Esophagus muscularis mucosa (tissue), 4 donors: ENCODE results near the gene GLTP. TPM values are rescaled to one million over a fixed set of nuclear protein-coding genes. Genes with fewer than 3 reads are reported as not detected.

Experiments
- DNase-seq: peaks from one replicate; pipeline ENCODE4 v3.0.0-alpha.2; 2017; ENCODE audit errors: extremely low spot score
- H3K27ac ChIP-seq, 4 donors: fragments of 200-600 bp; sonication (generic); replicated peaks in 1 of 4; 1 replicate in 3 of 4; 2 replicates in 1 of 4; pipeline ENCODE4 v1.5.1; 2016 to 2019; ENCODE audit warnings: mild to moderate bottlenecking in 1 of 4
- H3K27me3 ChIP-seq, 4 donors: fragments of 200-600 bp; sonication (generic); one replicate each; pipeline versions ENCODE4 v1.5.1 to v1.6.0; 2016 to 2019
- H3K36me3 ChIP-seq, 4 donors: fragments of 200-600 bp; sonication (generic); one replicate each; pipeline ENCODE4 v1.5.1; 2016 to 2019
- H3K4me1 ChIP-seq, 4 donors: fragments of 200-600 bp; sonication (generic); one replicate each; pipeline ENCODE4 v1.5.1; 2016 to 2019
- H3K4me3 ChIP-seq, 4 donors: fragments of 200-600 bp; sonication (generic); 1 replicate in 2 of 4; 2 replicates in 2 of 4; pipeline ENCODE4 v1.5.1; 2016 to 2019; ENCODE audit warnings: mild to moderate bottlenecking in 4 of 4, moderate library complexity in 1 of 4
- H3K9me3 ChIP-seq, 4 donors: fragments of 200-600 bp; sonication (generic); 1 replicate in 3 of 4; 2 replicates in 1 of 4; pipeline ENCODE4 v1.5.1; 2016 to 2019
- EP300 ChIP-seq: sonication (generic); formaldehyde crosslinking; IDR thresholded peaks from one replicate; pipeline ENCODE4 v1.6.1; 2017; ENCODE audit warnings: antibody characterized with exemption
- POLR2A ChIP-seq: fragments of 450-650 bp; IDR thresholded peaks from one replicate; pipeline ENCODE4 v1.6.1; 2017; ENCODE audit warnings: antibody characterized with exemption, moderate library complexity, mild to moderate bottlenecking, low read depth
- POLR2AphosphoS5 ChIP-seq, 2 donors: sonication (generic); formaldehyde crosslinking; IDR thresholded peaks; one replicate each; pipeline ENCODE4 v1.6.1; 2017; ENCODE audit warnings: antibody characterized with exemption in 2 of 2
- WGBS: methylation state at CpG from one replicate; pipeline ENCODE4 v1.1.5; 2018; 5-methylcytosine and 5-hydroxymethylcytosine counted together
- intact Hi-C: fragments of 100-400 bp; cut with DNase I; formaldehyde crosslinking; loops from one replicate; pipeline ENCODE4 v1.15.1; 2023
- total RNA-seq, 4 donors: library from RNA; depleted of rRNA; stranded (reverse); fragments of >200 nt; gene quantifications; one replicate each; pipeline versions ENCODE4 v1.1.0 to v1.2.1, GENCODE V29; 2016
- TF ChIP-seq, protein P1 (sequence below), 3 experiments: fragments of 200-600 bp in 2 of 3; fragments of 450-650 bp in 1 of 3; sonication (generic) in 2 of 3; IDR thresholded peaks; one replicate each; pipeline ENCODE4 v1.5.1; 2017 to 2019; ENCODE audit warnings: antibody characterized with exemption in 3 of 3, mild to moderate bottlenecking in 2 of 3, moderate library complexity in 1 of 3

GLTP gene
- total RNA-seq, 4 donors from 2014 or later = 37.0 to 47.7 (median 39.6) TPM

DNA sequence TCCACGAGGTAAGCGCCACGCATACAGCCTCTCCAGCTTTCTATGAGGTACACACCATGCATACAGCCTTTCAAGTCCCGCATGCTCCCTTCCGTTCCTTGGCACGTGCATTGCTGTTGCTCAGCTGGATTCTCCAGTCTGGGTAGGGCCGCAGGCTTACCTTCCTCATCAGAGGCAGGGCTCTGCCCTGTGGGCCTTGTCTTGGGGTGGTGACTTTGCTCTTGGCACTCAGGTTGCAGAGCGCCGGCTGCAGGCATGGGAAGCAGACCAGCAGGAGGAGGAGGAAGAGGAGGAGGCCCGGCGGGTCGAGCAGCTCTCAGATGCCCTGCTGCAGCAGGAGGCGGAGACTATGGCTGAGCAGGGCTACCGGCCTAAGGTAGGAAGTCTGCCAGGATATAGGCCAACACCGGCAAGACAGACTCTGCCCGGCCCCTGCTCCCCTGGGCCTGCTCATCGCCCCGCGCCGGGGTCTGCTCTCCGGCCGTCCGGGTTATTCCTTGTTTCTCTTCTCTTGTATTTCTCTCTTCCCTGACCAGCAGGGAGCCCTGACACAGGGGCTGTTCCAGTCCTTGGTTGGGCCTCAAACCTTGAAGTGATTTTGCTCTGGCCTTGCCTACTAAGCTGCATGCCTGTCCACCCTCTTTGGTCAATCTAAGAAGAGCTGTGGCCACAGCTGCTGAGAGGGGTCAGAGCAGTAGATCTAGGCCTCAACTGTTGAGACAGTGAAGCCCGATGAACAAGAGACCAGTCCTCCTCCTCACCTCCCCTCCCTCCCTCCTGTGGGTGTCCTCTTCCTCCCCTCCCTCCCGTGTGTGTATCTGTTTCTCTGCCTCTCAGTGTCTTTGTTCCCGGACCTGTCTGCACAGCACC is 35.1 kb upstream of the GLTP start:
- Histone ChIP-seq H3K27ac (no peak overlapping the region), H3K9me3 (no peaks in the 10 kb centered on the region), H3K4me3 (no peak overlapping the region), H3K4me1 (no peaks in the 10 kb centered on the region), H3K36me3 (peaks cover 43 to 100% (median 97%) of the 10 kb centered on the region in 4 donors), H3K27me3 (no peaks in the 10 kb centered on the region)
- WGBS = 84% methylated on average over 23 of the region's 26 CpGs
- no peak for DNase-seq
- TF ChIP-seq POLR2AphosphoS5 (IDR thresholded peaks at IDR 0.05) (no peak), EP300 (no peak), POLR2A (no peak)
- TF ChIP-seq, protein P1, sequence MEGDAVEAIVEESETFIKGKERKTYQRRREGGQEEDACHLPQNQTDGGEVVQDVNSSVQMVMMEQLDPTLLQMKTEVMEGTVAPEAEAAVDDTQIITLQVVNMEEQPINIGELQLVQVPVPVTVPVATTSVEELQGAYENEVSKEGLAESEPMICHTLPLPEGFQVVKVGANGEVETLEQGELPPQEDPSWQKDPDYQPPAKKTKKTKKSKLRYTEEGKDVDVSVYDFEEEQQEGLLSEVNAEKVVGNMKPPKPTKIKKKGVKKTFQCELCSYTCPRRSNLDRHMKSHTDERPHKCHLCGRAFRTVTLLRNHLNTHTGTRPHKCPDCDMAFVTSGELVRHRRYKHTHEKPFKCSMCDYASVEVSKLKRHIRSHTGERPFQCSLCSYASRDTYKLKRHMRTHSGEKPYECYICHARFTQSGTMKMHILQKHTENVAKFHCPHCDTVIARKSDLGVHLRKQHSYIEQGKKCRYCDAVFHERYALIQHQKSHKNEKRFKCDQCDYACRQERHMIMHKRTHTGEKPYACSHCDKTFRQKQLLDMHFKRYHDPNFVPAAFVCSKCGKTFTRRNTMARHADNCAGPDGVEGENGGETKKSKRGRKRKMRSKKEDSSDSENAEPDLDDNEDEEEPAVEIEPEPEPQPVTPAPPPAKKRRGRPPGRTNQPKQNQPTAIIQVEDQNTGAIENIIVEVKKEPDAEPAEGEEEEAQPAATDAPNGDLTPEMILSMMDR (IDR thresholded peaks at IDR 0.05) = no peak
- intact Hi-C loops = no loop called here

DNA sequence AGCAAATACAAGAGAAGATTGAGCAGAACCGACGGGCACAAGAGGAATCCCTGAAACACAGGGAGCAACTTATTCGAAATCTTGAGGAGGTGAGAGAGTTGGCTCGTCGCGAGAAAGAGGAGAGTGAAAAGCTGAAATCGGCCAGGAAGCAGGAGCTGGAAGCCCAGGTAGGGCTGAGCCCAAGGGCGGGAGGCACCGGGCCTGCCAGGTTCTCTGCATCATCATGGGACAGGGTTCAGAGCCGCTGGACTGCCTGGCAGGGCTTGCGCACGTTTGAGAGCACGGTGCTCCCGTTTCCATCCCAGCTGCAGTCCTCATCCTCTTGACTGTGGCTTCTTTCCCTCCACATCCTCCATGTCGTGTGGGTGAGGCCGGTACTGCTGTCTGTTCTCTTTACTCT is 34.1 kb upstream of the GLTP start:
- Histone ChIP-seq H3K27me3 (no peaks in the 10 kb centered on the region), H3K36me3 (peaks cover 39 to 100% (median 98%) of the 10 kb centered on the region in 4 donors), H3K9me3 (no peaks in the 10 kb centered on the region), H3K4me3 (no peak overlapping the region), H3K4me1 (no peaks in the 10 kb centered on the region), H3K27ac (no peak overlapping the region)
- intact Hi-C loops = no loop called here
- TF ChIP-seq POLR2A (no peak), EP300 (no peak), POLR2AphosphoS5 (IDR thresholded peaks at IDR 0.05) (no peak)
- TF ChIP-seq, protein P1 (IDR thresholded peaks at IDR 0.05) = no peak
- DNase-seq = no peak
- 92% methylated on average over 16 of the region's 16 CpGs for WGBS

DNA sequence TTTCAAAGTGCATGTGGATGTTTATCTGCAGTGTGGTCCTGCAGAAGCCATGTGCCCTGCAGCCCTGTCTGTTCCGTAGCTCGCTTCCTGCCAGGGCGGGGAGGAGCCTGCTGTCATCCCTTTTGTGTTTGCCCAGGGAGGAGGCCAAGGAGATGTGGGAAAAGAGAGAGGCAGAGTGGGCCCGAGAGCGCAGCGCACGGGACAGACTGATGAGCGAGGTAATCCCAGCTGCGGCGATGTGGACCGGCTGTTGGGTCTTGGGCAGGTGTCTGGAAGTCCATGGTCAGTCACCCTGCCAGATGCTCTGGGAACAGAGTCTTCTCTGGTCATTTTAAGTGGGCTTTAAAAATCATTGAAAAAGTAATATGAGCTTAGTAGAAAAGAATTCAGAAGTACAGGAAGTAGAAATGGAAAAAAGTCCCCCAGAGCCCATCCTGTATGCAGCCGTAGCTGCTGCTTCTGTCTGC is 32.5 kb upstream of the GLTP start:
- TF ChIP-seq, protein P1 (IDR thresholded peaks at IDR 0.05) = no peak
- TF ChIP-seq POLR2AphosphoS5 (IDR thresholded peaks at IDR 0.05) = no peak
- no peak for TF ChIP-seq POLR2A
- TF ChIP-seq EP300 = no peak
- Histone ChIP-seq H3K4me1 (no peaks in the 10 kb centered on the region), H3K9me3 (no peaks in the 10 kb centered on the region), H3K27ac (peak overlapping the region in 1 of 4 donors; percentile 2), H3K27me3 (no peaks in the 10 kb centered on the region), H3K36me3 (peaks cover 49 to 100% (median 97%) of the 10 kb centered on the region in 4 donors), H3K4me3 (no peak overlapping the region)
- 80% methylated on average over 12 of the region's 12 CpGs for WGBS
- intact Hi-C loops = no loop called here
- no peak for DNase-seq

DNA sequence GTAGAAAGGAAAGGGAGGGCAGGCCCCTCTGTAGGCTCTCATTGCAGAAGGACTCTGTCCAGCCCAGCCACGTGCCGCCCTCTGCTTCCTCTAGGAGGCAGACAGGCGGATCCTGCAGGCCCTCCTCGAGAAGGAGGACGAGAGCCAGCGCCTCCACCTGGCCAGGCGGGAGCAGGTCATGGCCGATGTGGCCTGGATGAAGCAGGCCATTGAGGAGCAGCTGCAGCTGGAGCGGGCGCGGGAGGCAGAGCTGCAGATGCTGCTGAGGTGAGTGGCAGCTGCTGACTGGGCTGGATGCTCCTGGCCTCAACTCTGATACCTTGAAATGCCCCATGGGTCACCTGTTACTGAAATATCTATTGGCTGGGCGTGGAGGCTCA is 30.6 kb upstream of the GLTP start:
- no peak overlapping the region for H3K27ac ChIP-seq
- no peaks in the 10 kb centered on the region for H3K9me3 ChIP-seq
- H3K4me3 ChIP-seq = no peak overlapping the region
- H3K27me3 ChIP-seq = no peaks in the 10 kb centered on the region
- intact Hi-C loops = no loop called here
- TF ChIP-seq, protein P1 (IDR thresholded peaks at IDR 0.05) = no peak
- TF ChIP-seq POLR2A = no peak
- no peak for TF ChIP-seq POLR2AphosphoS5 (IDR thresholded peaks at IDR 0.05)
- no peak for TF ChIP-seq EP300
- H3K4me1 ChIP-seq = no peaks in the 10 kb centered on the region
- WGBS = 95% methylated on average over 4 of the region's 12 CpGs
- no peak for DNase-seq
- H3K36me3 ChIP-seq = peaks cover 51 to 100% (median 97%) of the 10 kb centered on the region in 4 donors
